Measurements from ENCODE around the gene FAM20C.

The FAM20C gene

DNA sequence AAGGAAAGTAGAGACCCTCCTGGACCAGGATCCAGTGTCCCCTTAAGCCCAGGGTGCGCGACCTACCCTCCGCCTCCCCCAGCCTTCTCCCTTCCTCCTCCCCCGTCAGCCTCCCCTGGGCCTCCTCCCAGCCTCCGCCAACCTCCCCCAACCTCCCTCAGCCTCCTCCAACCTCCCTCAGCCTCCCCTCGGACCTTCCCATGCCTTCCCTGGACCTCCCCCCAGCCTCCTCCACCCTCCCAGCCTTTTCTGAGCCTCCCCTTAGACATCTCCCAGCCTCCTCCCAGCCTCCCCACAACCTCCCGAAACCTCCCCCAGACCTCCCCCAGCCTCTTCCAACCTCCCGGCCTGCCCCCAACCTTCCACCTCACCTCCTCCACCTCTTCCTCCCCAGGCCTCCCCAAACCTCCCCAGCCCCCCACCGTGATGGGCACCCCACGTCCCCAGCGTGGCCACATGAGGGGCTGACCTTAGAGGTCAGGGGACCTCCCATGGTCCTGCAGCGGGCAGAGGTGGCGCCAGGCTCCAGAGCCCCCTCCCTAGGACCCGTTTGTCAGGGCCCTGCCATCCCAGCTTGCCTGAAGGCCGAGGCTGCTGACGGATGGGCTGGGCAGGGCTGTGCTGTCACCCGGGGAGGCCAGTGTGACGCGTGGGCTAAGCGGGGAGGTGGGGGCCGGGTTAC lies 18.8 kb downstream of the FAM20C start:
- DNase-seq: no peak

DNA sequence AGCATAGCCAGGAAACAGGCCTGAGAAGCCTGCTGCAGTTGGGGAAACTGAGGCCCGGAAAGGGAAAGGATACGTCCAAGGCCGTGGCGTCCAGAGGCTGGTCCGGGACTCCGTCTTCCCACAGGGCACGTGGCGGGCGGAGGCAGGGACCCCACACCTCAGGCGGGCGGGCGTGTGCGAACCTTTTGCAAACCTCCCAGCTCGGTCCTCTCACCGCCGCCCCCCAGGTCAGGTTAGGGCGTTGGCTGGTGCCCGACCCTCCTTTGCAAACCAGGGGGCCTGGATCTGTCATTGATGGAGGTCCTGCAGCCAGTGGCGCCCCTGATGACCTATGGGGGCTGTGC lies 19.3 kb downstream of the FAM20C start:
- DNase-seq: no peak

DNA sequence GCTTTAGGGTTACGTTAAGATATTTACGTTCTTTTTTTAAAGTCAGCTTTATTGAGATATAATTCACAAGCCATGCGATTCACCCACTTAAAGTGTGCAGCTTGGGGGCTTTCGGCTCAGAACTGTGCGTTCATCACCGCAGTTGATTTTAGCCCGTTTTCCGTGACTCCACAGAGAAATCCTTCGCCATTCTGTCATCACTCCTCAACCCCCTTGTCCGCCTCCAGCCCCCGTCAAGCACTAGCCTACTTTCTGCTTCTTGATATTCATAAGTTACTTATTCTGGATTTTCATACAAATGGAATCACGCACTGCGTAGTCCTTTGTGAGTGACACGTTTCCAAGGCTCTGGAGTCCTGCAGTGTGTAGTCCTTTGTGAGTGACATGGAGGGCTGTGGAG lies 20.4 kb downstream of the FAM20C start:
- no peak for DNase-seq

DNA sequence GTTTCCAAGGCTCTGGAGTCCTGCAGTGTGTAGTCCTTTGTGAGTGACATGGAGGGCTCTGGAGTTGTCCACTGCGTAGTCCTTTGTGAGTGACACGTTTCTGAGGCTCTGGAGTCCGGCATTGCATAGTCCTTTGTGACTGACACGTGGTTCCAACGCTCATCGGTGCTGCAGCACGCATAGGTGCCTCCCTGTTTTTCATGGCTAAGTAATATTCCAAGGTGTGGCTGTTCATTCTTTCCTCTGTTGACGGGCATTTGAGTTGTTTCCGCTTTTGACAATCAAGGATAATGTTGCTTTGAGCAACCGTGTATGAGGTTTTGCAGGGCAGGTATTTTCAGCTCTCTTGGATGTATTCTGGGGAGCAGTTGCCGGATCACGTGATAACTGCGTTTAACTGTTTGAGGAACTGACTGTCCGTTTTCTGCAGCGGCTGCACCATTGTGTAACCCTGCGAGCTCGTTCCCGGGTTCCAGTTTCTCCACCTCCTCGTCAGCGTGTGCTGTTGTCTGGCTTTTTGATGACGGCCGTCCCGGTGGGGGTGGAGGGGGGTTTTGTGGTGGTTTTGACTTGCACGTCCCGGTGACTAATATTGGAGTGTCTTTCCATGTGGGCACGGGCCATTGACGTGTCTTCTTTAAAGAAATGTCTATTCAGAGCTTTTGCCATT lies 21.1 kb downstream of the FAM20C start:
- no peak for DNase-seq

DNA sequence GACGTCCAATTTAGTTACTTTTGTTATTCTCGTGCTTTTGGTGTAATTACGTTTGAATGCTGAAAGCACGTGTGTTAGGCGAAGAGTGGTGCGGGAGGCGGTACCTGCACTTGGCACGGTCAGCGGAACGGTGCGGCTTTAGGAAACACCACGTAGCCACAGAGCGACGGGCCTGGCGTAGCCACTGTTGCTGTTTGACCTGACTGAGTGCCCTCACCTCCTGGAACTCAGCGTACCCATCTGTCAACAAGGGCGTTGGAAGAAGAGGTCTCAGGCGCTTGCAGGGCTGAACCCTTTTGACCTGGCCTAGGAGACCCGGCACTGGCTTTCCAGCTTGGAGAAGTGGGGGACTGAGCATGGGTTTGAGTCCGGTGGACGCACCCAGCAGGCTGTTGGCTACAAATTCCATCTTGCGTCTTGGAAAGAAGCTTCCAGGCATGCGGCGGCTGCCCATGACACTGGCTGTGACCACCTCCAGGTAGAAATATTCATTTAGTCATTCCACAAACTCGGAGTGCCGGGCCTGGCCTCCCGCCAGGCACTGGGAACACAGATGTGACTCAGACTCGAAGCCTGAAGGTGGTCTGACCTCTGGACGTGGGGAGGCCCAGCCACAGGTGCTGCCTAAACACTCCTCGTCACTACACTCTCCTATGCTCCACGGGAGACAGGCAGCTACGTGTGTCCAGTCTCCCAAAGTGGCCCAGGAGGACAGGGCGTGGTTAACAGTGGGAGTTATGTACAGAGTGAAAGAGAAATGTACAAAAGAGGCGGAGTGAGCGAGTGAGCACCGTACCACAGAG lies 22.2 kb downstream of the FAM20C start:
- no peak for DNase-seq

DNA sequence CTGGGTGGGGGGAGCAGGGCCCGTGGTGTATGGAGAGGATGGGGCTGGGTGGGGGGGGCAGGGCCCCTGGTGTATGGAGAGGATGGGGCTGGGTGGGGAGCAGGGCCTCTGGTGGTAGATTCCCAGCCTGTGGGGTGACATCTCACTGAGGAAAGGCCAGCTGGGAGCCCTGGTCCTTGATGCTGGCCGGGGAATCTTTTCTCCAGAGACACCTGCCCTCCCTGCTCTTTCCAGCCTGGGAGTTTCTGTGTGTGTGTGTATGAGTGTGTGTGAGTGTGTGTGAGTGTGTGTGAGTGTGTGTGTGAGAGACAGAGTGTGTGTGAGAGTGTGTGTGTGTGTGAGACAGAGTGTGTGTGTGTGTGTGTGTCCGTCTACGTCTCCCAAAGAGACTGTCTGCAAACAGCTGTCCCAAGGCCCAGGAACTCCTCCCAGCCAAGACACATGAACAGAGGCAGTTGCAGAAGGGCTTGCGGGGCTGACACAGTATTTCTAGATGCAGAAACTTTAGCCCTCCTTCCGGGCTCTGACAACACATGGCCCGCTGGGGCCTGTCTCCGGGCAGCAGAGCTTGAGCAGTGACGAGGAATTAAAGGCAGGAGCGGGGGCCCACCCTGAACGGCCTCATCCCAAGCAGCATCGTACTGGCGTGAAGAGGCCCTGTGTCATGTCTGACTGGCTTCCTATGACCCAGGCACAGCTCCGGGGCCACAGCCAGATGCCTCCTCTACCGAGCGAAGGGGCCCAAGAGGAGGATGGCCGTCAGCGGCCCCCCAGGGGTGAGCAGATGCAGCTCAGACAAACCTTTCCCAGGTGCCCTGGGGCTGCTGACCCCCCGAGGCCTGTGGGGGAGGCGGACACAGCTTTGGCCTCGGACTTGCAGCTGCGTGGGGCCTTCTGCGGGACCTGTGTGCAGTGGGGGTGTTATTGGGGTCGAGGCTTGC lies 24.3 kb downstream of the FAM20C start:
- no peak for DNase-seq

DNA sequence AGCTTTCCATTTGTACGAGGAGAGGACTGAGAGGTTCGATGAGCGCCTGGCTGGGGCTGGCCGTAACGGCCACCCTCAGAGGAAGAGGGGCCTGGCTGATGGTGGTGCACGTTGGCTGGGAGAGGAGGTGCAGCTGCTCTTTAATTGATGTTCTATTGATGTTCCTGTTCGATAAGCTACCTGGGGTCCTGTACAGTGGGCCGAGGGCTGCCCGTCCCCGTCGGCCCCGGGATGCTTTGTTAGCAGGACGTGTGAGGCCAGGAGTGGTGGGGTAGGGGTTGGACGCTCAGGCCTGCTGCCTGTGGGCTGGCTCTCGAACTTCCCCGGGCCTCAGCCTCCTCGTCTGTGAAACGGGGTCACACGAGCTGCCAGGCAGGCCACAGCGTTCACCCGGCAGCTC lies 25.4 kb downstream of the FAM20C start:
- no peak for DNase-seq

DNA sequence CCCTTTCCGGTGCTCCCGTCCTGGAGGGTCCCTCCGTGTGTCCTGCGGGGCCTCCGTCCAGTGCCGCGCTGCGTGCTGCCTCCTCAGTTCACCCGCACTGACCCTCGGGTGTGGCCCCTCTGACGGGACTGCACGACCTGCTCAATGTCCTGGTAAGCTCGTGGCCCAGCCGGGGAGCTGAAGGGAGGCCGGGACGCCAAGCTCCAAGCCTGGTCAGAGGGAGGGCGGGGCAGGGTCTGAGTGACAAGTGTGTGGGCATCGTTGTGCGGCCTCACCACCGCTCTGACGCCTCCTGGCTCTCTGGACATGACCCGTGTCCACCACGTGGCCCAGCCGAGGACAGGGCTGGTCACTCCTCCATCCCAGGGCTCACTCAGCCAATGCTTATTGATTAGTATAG lies 25.9 kb downstream of the FAM20C start:
- DNase-seq: no peak

DNA sequence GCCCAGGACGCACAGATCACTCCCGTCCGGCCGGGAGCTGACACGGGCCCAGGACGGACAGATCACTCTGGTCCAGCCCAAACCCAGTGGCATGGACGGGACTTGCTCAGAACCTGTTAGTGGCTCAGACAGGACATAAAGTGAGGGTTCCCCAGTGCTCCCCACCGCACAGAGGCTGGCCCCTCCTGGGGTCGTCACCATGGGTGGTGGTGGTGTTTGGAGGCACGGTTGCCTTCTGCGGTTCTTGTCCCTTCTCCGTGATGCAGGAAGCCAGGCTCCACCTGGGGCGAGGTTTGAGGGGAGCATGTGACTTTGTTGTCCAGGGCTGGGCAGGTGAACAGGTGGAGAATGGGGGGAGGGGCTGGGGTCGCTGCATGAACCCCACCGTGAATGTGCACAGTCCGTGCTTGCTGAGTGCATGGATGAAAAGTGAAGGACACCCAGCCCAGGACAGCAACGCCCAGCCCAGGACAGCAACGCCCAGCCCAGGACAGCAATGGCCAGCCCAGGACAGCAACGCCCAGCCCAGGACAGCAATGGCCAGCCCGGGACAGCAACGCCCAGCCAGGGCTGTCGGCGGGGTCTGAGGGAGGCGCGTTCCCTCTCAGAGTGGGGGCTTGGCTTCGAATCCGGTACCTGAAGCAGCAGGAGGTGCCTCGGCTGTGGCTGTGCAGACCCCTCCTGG lies 26.7 kb downstream of the FAM20C start:
- no peak for DNase-seq

DNA sequence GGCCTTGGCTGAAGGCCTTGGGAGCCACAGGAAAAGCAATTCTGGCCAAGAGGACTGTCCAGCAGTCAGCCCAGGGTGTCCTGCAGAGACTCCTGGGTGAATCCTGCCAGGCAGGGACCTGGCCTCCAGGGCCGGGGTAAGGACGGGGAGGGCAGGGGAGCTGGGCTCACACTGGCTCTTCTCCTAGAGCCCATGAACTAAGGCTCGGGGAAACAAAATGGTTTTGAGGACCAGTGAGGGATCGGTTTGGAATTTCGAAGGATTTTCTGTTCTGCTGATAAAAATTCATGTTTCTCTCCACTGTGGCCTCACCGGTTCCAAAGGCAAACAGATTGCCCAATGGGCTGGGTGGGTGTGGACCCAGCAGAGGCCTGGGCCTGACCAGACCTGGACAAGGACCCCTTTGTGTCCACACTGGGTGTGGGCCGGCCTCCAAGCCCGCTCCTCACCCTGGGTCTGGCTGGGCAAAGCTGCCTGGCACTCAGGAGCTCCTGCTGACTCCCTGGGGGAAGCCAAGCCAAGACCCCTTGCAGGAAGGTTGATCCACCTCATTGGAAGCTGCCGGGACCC lies 27.3 kb downstream of the FAM20C start:
- no peak for DNase-seq

DNA sequence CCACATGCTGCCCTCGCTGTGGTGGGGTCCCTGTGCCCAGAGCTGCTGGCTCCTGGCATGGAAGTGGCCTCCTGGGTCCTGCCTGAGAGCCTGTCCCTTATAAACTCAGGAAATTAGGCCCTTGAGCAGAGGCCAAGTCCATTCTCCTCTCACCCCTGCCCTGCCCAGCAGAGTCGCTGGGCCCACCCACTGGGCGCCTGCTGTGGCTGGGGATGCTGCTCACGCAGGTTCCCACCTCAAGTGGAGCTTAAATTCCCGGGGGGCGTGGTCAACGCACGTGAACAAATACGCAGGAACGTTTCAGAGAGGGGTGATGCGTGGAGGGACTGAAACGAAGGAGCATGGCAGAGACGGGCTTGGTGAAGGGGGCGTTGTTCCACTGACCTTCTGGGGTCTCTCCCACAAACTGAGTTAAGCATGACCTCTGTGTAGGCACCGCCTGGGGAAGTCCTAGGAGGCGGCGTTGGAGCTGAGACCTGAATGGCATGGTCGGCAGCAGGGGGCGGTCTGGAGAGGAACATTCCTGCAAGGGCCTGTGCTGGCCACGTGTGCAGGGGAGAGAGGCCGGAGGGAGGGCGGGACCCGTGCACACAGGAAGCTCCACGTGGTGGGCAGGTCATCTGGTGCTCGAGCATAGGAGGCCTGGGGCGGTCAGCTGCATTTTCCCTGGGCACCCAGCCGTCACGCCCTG lies 27.9 kb downstream of the FAM20C start:
- DNase-seq: no peak

DNA sequence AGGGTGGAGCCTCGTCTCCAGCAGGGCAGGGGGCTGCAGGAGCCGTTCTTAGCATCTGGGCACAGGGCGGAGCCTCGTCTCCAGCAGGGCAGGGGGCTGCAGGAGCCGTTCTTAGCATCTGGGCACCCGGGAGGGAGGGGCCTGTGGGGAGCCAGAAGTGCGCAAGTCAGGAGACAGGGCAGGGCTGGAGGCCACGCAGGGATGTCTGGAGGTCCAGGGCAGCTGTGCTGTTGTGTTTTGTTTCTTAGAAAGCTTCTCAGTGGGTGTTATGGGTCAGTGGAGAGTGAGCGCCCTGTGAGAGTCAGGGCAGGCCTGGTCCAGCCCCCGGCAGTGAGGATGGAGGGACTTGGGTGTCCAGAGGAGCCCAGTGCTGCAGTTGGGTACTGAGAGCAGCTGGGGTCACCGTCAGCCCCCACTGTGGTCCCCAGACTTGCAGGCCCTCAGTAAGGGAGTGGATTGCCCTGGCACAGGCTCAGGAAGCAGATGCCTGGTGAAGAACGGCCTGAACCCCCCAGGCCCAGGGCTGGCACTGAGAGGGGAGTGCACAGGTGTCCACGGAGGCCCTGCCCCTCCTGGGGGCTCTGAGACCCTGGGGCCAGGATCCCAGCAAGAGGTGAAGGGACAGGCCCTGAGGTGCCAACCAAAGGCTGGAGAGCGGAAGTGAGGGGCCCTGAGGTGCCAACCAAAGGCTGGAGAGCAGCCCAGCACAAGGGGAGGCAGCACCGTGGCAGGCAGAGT lies 29.8 kb downstream of the FAM20C start:
- no peak for DNase-seq

DNA sequence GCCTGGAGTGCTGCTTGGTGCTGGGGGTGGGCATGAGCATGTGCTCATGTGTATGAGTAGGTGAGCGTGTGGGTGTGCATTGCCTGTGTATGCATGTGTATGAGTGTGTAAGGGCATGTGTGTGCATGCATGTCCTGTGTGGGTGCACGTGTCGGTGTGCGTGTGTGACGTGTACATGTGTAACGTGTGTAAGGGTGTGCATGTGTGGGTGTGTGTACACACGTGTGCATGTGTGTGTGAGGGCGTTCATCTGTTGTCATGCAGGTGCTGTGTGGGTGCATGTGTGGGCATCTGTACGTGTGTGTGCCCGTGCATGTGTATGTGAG lies 30.3 kb downstream of the FAM20C start:
- DNase-seq: no peak

DNA sequence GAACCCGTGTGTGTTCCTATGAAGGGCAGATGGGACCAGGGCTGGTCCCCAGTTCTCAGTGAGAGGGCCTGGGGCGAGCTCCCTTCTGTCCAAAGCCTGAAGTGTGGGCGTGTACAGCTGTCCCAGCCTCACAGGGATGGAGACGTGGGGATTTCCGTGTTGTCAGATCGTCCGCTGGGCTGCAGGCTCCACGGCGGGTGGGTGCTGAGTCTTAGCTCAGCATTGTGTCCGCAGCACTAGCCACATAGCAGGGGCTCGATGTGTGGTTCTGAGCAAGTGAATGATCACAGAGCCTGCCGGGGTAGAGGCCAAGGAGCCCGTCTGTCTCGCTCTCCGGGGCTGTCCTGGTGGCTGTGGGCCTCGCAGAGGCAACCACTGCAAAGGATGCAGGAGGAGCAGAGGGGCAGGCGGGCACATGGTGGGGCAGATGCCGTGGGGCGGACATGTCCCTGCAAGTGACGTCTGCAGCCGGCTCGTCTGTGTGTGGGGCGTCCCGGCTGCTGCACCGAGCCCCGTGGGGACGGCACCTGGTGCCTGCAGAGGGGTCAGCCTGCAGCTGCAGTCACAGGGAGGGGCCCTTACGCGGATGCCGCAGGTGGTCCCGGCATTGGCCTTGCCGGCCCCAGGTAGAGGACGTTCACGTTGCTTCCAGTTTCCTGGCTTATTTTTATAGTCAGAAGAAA lies 30.9 kb downstream of the FAM20C start:
- DNase-seq: no peak

DNA sequence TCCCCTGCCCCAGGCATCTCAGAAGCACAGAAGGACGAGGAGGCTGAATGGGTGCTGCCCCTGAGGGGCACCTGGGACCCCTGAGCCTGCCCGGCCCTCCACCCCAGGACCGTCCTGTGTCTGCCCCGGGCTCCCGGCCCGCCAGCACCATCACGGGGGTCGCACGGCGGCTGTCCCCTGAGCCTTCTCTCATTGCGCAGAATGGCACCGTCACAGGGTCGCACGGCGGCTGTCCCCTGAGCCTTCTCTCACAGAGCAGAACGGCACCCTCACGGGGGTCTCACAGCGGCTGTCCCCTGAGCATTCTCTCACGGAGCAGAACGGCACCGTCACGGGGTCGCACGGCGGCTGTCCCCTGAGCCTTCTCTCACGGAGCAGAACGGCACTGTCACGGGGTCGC lies 31.5 kb downstream of the FAM20C start:
- DNase-seq: no peak

DNA sequence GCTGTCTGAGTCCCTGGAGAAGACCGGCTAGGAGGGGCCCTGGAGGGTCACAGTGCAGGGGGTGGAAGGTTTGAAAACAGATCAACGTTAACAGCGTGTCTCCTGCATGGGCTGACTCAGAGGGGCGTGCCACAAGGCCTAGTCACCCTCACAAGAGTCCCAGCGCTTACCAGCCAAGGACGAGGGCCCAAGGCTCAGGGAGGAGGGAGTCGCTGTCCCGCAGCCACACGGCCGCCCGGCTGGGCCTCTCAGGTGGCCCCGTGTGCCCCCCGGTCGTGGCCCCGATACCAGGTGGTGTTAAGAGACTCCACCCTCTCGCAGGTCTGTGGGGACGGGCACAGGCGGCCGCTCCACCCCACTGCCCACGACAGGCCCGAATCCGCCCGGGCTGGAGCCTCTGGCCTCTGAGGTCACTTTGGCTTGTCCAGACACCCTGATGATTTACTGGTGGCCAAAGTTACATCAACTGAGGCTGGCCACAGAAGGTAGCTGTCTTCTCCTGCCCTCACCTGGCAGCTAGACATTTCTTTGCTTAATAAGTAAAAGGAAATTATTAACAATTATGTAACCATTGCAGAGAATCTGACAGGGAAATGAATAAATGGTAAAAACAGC lies 34.0 kb downstream of the FAM20C start:
- no peak for DNase-seq

DNA sequence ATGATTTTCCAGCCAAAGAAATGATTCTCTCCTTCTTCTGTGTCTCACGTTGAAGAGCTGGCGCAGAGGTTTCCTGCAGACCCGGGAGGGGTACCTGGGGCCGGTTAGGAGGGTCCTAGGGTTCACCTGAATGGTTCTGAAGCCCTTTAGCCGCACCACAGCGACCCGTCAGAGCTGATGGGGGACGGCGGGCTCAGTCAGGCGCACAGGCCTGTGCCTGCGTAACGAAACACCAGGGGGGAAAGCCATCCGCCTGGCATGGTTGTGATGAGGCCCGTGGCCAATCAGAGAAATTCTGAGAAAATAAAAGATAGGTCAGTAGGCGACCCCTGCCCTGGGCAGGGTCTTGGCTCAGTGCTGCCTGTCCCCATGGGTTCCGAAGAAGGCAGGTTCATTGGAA lies 35.6 kb downstream of the FAM20C start:
- DNase-seq: no peak

DNA sequence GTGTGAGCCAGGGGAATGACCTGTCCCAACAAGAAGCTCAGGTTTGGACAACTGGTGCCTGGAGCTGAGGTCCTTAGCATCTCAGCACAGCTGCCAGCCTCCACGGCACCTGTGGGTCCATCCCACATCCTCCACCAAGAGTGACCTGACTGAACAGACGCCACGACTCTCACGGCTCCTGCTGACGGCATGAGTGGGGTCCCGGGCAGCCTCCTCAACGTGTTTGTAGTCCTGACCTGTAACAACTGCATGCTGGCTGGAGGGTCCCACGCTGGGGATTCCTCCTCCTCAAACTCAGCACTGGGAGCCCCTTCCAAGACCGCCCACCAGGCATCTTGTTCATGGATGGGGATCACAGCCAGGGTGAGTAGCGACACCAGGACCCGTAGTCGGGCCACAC lies 36.2 kb downstream of the FAM20C start:
- DNase-seq: no peak

DNA sequence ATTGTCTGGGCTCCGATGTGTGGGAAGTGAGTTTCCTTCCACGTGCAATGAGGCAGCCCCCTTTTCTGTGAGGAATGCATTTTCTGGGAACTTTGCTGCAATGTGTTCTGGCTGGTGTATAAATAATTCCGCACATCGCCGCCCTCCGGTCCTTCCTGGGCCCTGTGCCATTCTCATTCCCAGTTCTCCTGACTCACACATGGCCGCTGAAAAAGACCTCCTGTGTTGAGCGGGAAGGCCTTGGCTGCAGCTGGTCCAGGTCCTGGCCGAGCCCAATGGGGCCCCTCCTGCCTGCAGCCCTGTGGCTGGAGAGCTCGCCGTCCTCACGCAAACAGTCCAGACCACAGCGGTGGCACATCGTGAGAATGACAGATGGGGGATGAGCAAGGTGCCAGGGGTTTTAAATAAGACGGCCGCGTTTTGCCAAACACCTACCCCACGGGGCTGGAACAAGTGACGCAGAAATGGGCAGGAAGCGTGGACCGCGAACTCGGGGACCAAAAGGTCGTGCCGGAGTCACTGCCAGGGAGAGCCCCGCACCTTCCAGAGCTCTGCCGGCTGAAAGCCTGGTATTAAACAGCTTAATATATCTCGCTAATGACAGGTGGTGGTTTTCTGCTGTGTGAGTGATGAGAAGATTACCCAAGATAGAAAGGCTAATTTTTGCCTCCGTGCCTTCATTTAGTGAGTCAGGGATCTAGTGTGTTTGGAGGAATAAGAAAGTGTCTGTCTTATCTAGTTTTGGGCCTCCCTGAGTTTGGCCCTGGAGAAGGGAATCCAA lies 37.0 kb downstream of the FAM20C start:
- DNase-seq: no peak
